ENCODE results near the gene IFITM2. TPM values are rescaled to one million over a fixed set of nuclear protein-coding genes. Genes with fewer than 3 reads are reported as not detected.

Gene IFITM2
- total and polyA plus RNA-seq, 2 of the 13 experiments (the other 11 are each of a cell fraction or from before 2014, with no cell fraction given): 13.8 to 267 TPM

GRCh38 chr11:353179-353873 lies 45.7 kb downstream of the IFITM2 start (continued):
- TF ChIP-seq ARID5B (CRISPR knock-in tag; IDR thresholded peaks at IDR 0.05) (no peak; the same call in 1 of the 2 replicates), MEIS2 (CRISPR knock-in tag; IDR thresholded peaks at IDR 0.05) (no peak; the same call in 1 of the 2 replicates), ZNF513 (CRISPR knock-in tag; conservative IDR thresholded peaks at IDR 0.05) (no peak), ZNF329 (CRISPR knock-in tag; IDR thresholded peaks at IDR 0.05; ENCODE audit: low read depth) (no peak), HMGXB3 (CRISPR knock-in tag; IDR thresholded peaks at IDR 0.05; ENCODE audit: borderline replicate concordance) (no peak), ZNF776 (CRISPR knock-in tag; IDR thresholded peaks at IDR 0.05) (no peak), RFXANK (CRISPR knock-in tag; IDR thresholded peaks at IDR 0.05) (no peak), TEAD3 (CRISPR knock-in tag; optimal IDR thresholded peaks at IDR 0.05; ENCODE audit: borderline replicate concordance) (peak; percentile 36)
- TF ChIP-seq, protein P1, sequence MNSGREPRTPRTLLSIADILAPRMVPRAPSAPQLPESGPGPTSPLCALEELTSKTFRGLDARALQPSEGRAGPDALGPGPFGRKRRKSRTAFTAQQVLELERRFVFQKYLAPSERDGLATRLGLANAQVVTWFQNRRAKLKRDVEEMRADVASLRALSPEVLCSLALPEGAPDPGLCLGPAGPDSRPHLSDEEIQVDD (CRISPR knock-in tag; IDR thresholded peaks at IDR 0.05; ENCODE audit: borderline replicate concordance): no peak
- TF ChIP-seq, protein P2, sequence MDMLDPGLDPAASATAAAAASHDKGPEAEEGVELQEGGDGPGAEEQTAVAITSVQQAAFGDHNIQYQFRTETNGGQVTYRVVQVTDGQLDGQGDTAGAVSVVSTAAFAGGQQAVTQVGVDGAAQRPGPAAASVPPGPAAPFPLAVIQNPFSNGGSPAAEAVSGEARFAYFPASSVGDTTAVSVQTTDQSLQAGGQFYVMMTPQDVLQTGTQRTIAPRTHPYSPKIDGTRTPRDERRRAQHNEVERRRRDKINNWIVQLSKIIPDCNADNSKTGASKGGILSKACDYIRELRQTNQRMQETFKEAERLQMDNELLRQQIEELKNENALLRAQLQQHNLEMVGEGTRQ (IDR thresholded peaks at IDR 0.05; ENCODE audit: low read depth, low read length): no peak
- TF ChIP-seq, protein P2 (CRISPR knock-in tag; IDR thresholded peaks at IDR 0.05; ENCODE audit: borderline replicate concordance): no peak

Data from HepG2 (cell line).